ENCODE results near the gene TBC1D24.
"Not testable (repeated sequence)": the region's sequence is repeated elsewhere in the genome, so short reads cannot be mapped to it uniquely, and the experiment has no call there.

TBC1D24 gene

GRCh38 chr16:2474877-2475412 is at the start of gene TBC1D24:
TSS of gene TBC1D24 (plus strand) at chr16:2475127. CDS start at chr16:2496149, 21,022 bp downstream.
- peak; percentile 76 for DNase-seq

GRCh38 chr16:2425825-2426430 is 49.0 kb upstream of the TBC1D24 start:
- DNase-seq, result no peak

- peak; percentile 38 for DNase-seq
These were observed 48.0 kb upstream of the TBC1D24 start for GRCh38 chr16:2426941-2427361.

- no peak for DNase-seq
These were observed 47.4 kb upstream of the TBC1D24 start for GRCh38 chr16:2427526-2427925.

- DNase-seq, result no peak
These were observed 46.7 kb upstream of the TBC1D24 start for GRCh38 chr16:2428051-2428783.

- no peak for DNase-seq
These were observed 46.2 kb upstream of the TBC1D24 start for GRCh38 chr16:2428784-2429033.

- peak; percentile 89 for DNase-seq
These were observed 45.7 kb upstream of the TBC1D24 start, which contains the start of gene CCNF for GRCh38 chr16:2429034-2429770. TSS of gene CCNF (plus strand) at chr16:2429447. CDS start at chr16:2429482, 35 bp downstream.

- no peak for DNase-seq
These were observed 44.9 kb upstream of the TBC1D24 start for GRCh38 chr16:2429771-2430663.

GRCh38 chr16:2432286-2432685 is 42.6 kb upstream of the TBC1D24 start:
- DNase-seq, result no peak

- no peak for DNase-seq
These were observed 42.0 kb upstream of the TBC1D24 start for GRCh38 chr16:2432801-2433505.

- not testable (repeated sequence) for DNase-seq
These were observed 39.7 kb upstream of the TBC1D24 start for GRCh38 chr16:2435236-2435635.

- DNase-seq, result no peak
These were observed 38.8 kb upstream of the TBC1D24 start for GRCh38 chr16:2436110-2436509.

GRCh38 chr16:2437032-2437790 is 37.7 kb upstream of the TBC1D24 start:
- DNase-seq, result no peak

GRCh38 chr16:2438121-2438520 is 36.8 kb upstream of the TBC1D24 start:
- no peak for DNase-seq

- DNase-seq, result no peak
These were observed 35.3 kb upstream of the TBC1D24 start for GRCh38 chr16:2439598-2439997.

- not testable (repeated sequence) for DNase-seq
These were observed 33.7 kb upstream of the TBC1D24 start for GRCh38 chr16:2441143-2441804.

GRCh38 chr16:2443555-2443954 is 31.4 kb upstream of the TBC1D24 start:
- no peak for DNase-seq

GRCh38 chr16:2447920-2448583 is 26.9 kb upstream of the TBC1D24 start:
- no peak for DNase-seq

GRCh38 chr16:2449118-2449517 is 25.8 kb upstream of the TBC1D24 start:
- DNase-seq, result no peak

GRCh38 chr16:2450535-2450934 is 24.4 kb upstream of the TBC1D24 start:
- DNase-seq, result no peak

Measured in NCI-H226 (cell line).